Right atrium auricular region (tissue), 2 donors: Measurements from ENCODE around the gene GPC3. TPM values are rescaled to one million over a fixed set of nuclear protein-coding genes. Genes with fewer than 3 reads are reported as not detected.

Source experiments
- DNase-seq: peaks from one replicate; pipeline ENCODE4 v3.0.0-alpha.2; 2019; ENCODE audit warnings: low spot score
- H3K27ac ChIP-seq, 2 donors: fragments of 200-600 bp; sonication (generic); 1 replicate in 1 of 2; 2 replicates in 1 of 2; pipeline ENCODE4 v1.5.1; 2016 to 2019
- H3K27me3 ChIP-seq, 2 donors: fragments of 200-600 bp; sonication (generic); one replicate each; pipeline versions ENCODE4 v1.5.1 to v1.6.0; 2017 to 2019
- H3K36me3 ChIP-seq: fragments of 200-600 bp; sonication (generic); one replicate; pipeline ENCODE4 v1.5.1; 2016
- H3K4me1 ChIP-seq, 2 donors: fragments of 200-600 bp; sonication (generic); one replicate each; pipeline versions ENCODE4 v1.5.1 to v1.6.0; 2017 to 2019
- H3K4me3 ChIP-seq, 2 donors: fragments of 200-600 bp; sonication (generic); 1 replicate in 1 of 2; 2 replicates in 1 of 2; pipeline ENCODE4 v1.5.1; 2017 to 2019; ENCODE audit warnings: mild to moderate bottlenecking in 1 of 2, moderate library complexity in 1 of 2
- H3K9me3 ChIP-seq, 2 donors: fragments of 200-600 bp; sonication (generic); one replicate each; pipeline ENCODE4 v1.5.1; 2019
- total RNA-seq, 2 donors: library from RNA; depleted of rRNA; stranded (reverse); fragments of >200 nt; gene quantifications; one replicate each; pipeline ENCODE4 v1.1.0, GENCODE V29; 2016
- TF ChIP-seq, protein P1 (sequence below), 2 donors: fragments of 200-600 bp; sonication (generic); IDR thresholded peaks; one replicate each; pipeline ENCODE4 v1.5.1; 2019; ENCODE audit warnings: antibody characterized with exemption in 2 of 2

The GPC3 gene
- total RNA-seq, 2 donors from 2014 or later, result 3.5 to 18.6 TPM

DNA sequence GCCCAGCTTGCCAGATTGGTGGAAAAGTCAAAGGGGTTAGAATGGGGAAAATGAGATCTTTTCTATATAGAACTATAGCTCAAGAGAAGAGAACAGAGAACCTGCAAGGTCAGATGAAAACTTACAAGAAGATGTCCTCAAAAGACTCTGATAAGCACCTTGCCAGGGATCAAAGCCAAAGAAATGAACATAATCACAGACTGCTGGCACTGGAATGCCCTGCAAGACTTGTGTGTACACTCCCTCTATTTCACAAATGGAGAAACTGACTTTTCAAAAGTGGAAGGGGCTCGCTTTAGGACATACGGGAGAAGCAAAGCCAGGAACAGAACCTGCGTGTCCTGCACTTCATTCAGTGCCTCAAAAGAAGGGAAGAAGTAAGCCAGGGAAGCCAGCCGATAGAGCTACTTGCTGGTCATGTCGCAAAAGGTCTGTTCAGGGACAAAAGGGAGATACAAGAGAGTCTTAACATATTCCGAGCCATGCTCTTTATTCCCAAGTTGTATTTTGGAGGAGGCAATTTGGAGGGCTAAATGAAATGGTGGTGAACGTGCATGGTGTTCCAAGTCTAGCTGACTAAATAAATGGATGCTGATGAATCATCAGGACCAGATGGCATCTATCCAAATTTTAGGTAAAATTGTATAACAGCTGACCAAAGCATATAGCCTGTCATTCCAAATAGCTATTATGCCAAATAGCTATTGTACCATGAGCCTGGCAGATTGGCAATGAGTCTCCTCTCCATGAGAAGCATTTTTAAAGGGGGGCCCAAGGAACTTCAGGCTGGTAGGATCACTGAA is 394.5 kb downstream of the GPC3 start:
- no peaks in the 10 kb centered on the region for H3K4me1 ChIP-seq
- H3K4me3 ChIP-seq, result no peak overlapping the region
- no peaks in the 10 kb centered on the region for H3K36me3 ChIP-seq
- TF ChIP-seq, protein P1, sequence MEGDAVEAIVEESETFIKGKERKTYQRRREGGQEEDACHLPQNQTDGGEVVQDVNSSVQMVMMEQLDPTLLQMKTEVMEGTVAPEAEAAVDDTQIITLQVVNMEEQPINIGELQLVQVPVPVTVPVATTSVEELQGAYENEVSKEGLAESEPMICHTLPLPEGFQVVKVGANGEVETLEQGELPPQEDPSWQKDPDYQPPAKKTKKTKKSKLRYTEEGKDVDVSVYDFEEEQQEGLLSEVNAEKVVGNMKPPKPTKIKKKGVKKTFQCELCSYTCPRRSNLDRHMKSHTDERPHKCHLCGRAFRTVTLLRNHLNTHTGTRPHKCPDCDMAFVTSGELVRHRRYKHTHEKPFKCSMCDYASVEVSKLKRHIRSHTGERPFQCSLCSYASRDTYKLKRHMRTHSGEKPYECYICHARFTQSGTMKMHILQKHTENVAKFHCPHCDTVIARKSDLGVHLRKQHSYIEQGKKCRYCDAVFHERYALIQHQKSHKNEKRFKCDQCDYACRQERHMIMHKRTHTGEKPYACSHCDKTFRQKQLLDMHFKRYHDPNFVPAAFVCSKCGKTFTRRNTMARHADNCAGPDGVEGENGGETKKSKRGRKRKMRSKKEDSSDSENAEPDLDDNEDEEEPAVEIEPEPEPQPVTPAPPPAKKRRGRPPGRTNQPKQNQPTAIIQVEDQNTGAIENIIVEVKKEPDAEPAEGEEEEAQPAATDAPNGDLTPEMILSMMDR (IDR thresholded peaks at IDR 0.05), result no peak
- DNase-seq, result no peak
- H3K27ac ChIP-seq, result no peak overlapping the region
- H3K9me3 ChIP-seq, result no peaks in the 10 kb centered on the region
- H3K27me3 ChIP-seq, result no peaks in the 10 kb centered on the region

DNA sequence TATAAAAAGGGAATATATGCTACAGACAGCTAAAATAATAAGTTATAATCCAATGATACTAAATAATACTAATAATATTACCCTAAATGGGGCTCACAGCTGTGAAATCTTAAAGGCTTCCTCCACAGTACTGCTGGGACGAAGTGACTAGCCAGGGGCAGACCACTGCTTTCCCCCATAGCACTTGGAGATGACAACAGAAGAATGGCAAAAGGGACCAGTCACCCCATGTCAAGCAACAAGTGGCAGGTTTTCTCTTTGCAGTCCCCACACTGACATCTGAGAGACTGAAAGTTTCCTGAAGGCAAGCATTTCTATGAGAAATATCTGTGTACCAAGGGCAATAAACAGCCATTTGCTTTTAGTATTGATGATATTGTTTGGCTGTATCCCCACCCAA is 396.6 kb downstream of the GPC3 start:
- Histone ChIP-seq H3K9me3 (no peaks in the 10 kb centered on the region), H3K4me3 (no peak overlapping the region), H3K36me3 (no peaks in the 10 kb centered on the region), H3K27ac (no peak overlapping the region), H3K4me1 (no peaks in the 10 kb centered on the region), H3K27me3 (no peaks in the 10 kb centered on the region)
- TF ChIP-seq, protein P1 (IDR thresholded peaks at IDR 0.05), result no peak
- no peak for DNase-seq

DNA sequence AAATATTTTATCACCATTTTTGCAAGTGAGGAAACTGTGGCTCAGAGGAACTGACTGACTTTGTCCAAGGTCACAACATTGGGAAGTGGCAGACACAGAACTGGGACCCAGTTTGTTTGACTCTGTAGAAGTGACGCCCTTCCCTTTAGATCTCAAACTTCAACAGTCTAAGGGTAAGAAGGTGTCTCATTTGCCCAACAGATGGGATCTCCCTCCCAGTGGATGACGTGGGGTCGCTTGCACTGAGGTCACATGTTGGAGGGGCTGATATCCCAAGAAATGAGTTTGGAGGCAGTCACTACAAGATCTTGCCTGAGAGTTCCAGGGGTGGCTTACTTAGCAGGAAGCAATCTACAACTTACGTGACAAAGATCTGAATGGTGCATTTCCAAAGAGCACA is 397.6 kb downstream of the GPC3 start:
- Histone ChIP-seq H3K27ac (no peak overlapping the region), H3K4me3 (no peak overlapping the region), H3K4me1 (no peaks in the 10 kb centered on the region), H3K9me3 (no peaks in the 10 kb centered on the region), H3K36me3 (no peaks in the 10 kb centered on the region), H3K27me3 (no peaks in the 10 kb centered on the region)
- TF ChIP-seq, protein P1 (IDR thresholded peaks at IDR 0.05), result no peak
- DNase-seq, result no peak

DNA sequence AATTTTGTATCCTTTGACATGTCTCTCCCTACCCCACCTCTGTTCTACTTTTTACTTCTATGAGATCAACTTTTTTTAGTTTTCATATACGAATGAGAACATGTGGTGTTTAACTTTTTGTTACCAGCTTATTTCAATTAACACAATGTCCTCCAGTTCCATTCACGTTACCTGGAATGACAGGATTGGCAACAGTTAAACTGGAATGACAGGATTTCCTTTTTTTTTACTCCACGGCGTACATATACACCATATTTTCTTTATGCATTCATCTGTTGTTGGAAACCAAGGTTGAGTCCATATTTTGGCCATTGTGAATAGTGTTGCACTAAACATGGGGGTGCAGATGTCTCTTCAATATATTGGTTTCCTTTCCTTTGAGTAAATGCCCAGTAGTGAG is 398.3 kb downstream of the GPC3 start:
- no peak overlapping the region for H3K27ac ChIP-seq
- H3K4me3 ChIP-seq, result no peak overlapping the region
- TF ChIP-seq, protein P1 (IDR thresholded peaks at IDR 0.05), result no peak
- no peak for DNase-seq
- H3K36me3 ChIP-seq, result no peaks in the 10 kb centered on the region
- H3K27me3 ChIP-seq, result no peaks in the 10 kb centered on the region
- H3K4me1 ChIP-seq, result no peaks in the 10 kb centered on the region
- no peaks in the 10 kb centered on the region for H3K9me3 ChIP-seq

DNA sequence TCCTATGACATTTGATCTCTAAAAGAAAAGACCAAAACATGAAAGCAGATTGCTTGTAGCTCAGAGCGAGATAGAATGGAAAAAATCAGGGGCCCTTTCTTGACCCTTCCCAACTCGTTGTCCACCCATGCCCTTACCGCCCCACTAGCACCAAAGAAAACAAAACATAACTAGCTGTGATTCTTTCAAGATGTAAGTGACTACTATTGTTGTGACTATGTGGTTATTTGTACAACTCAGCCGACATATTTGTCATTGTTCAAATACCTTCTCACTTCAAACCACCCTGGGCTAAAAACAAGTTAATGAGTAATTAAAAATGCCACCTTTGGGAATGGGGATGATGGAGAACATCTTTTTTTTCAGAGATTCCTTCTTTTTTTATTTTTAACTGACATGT is 399.0 kb downstream of the GPC3 start:
- Histone ChIP-seq H3K36me3 (no peaks in the 10 kb centered on the region), H3K27ac (no peak overlapping the region), H3K4me1 (no peaks in the 10 kb centered on the region), H3K4me3 (no peak overlapping the region), H3K9me3 (no peaks in the 10 kb centered on the region), H3K27me3 (no peaks in the 10 kb centered on the region)
- TF ChIP-seq, protein P1 (IDR thresholded peaks at IDR 0.05), result no peak
- DNase-seq, result no peak

DNA sequence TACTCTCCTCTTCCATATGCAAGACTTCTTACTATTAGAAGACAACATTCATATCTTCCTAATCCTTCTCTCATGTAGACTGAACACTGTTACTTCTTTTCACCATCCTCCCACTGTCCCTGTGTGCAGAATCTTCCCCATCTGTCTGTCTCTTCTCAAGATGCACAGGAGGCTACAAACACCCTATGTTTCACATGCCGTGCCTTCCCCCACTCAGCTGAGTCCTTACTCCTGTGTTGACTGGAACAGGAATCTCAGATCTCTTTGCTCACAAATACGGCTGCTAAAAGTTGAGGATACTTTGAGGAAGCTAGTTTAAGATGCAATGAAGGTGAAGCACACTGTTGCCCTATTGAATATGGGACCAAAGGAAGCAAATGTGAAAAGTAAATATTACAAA is 401.6 kb downstream of the GPC3 start:
- H3K27me3 ChIP-seq, result no peaks in the 10 kb centered on the region
- no peaks in the 10 kb centered on the region for H3K4me1 ChIP-seq
- TF ChIP-seq, protein P1 (IDR thresholded peaks at IDR 0.05), result no peak
- no peak overlapping the region for H3K4me3 ChIP-seq
- H3K36me3 ChIP-seq, result no peaks in the 10 kb centered on the region
- H3K9me3 ChIP-seq, result no peaks in the 10 kb centered on the region
- no peak for DNase-seq
- H3K27ac ChIP-seq, result no peak overlapping the region
